Measurements from ENCODE around the gene HRAS. TPM values are rescaled to one million over a fixed set of nuclear protein-coding genes. Genes with fewer than 3 reads are reported as not detected.

Gene HRAS
- total RNA-seq, 1 donor from 2014 or later = 63.2 TPM

- peaks cover 46 to 79% (median 61%) of the 10 kb centered on the region in 3 donors for H3K27me3 ChIP-seq (ENCODE audit: control insufficient read depth in 3 of 3, insufficient read depth in 3 of 3, low read length in 3 of 3)
- H3K4me3 ChIP-seq (ENCODE audit: low read length in 3 of 3) = no peak overlapping the region
- H3K9me3 ChIP-seq (ENCODE audit: control insufficient read depth in 3 of 3, low read length in 3 of 3) = no peaks in the 10 kb centered on the region
- H3K27ac ChIP-seq (ENCODE audit: low read depth, low read length) = no peak overlapping the region
- peaks cover 0 to 7% (median 7%) of the 10 kb centered on the region in 3 donors for H3K4me1 ChIP-seq (ENCODE audit: control insufficient read depth in 3 of 3, insufficient read depth in 3 of 3, low read length in 3 of 3)
- no peaks in the 10 kb centered on the region for H3K36me3 ChIP-seq (ENCODE audit: control insufficient read depth in 3 of 3, insufficient read depth in 3 of 3, low read length in 3 of 3)
- no peak overlapping the region for H3K9ac ChIP-seq (ENCODE audit: low read depth in 1 of 3, low read length in 3 of 3)
Measured at GRCh38 chr11:553988-554340, 18.6 kb upstream of the HRAS start.

DNA sequence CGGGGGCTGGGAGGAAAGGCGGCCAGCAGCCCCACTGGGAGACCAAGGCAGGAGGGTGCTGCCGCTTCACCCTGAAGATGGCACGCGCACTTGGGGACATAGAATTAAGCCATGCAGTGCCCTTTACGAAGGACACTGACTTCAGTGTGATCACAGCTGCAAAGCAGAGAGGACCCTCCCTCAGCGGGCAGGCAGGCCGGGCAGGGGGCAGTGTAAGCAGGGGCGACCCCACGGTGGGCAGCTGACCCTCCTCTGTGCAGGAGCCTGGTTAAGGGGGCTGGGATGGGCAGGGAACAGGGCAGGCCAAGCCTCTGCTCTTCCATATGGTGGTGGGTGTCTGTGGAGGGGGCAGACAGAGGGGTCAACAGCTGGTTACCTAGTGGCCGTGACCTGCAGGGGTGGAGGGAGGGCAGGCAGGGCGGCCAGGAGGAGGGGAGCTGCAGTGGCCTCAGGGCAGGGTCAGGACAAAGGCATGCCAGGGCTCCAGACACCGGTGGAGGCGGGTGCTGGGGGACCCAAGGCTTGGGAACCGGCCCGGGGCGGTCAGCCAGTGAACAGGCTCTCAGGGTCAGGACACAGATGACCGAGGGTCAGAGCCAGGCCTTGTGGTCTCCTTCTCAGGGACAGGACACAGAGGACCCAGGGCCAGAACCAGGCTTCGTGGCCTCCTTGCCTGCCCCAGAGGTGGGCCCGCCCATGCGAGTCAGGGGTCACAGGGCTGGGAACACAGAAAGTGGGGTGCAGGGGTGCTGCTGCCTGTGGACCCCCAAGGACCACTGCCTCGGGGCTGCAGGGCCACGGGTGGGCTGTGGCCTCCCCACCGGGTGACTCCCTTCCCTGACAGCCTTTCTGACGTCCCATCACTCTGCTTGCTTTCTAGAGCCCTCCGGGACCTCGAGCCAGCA, 18.0 kb upstream of the HRAS start:
- Histone ChIP-seq H3K27ac (ENCODE audit: low read depth, low read length) (no peak overlapping the region), H3K27me3 (ENCODE audit: control insufficient read depth in 3 of 3, insufficient read depth in 3 of 3, low read length in 3 of 3) (peaks cover 46 to 74% (median 59%) of the 10 kb centered on the region in 3 donors), H3K9me3 (ENCODE audit: control insufficient read depth in 3 of 3, low read length in 3 of 3) (no peaks in the 10 kb centered on the region), H3K4me1 (ENCODE audit: control insufficient read depth in 3 of 3, insufficient read depth in 3 of 3, low read length in 3 of 3) (peaks cover 0 to 7% (median 7%) of the 10 kb centered on the region in 3 donors), H3K9ac (ENCODE audit: low read depth in 1 of 3, low read length in 3 of 3) (no peak overlapping the region), H3K36me3 (ENCODE audit: control insufficient read depth in 3 of 3, insufficient read depth in 3 of 3, low read length in 3 of 3) (no peaks in the 10 kb centered on the region), H3K4me3 (ENCODE audit: low read length in 3 of 3) (no peak overlapping the region)

DNA sequence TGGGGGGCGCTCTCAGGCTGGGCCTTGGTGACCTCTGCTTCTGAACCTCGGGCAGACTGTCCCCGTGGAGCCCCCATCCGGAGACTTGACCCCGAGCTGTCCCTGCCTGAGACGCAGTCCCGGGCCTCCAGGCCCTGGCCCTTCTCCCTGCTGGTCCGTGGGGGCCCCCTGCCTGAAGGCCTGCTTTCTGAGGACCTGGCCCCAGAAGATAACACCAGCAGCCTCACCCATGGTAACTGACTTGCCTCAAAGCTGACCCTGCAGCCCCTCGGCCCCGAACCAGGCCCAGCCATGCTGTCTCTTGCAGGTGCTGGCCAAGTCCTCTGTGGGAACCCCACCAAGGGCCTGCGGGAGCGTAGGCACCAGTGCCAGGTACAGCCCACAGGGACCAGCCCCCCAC, 16.2 kb upstream of the HRAS start:
- Histone ChIP-seq H3K9me3 (ENCODE audit: control insufficient read depth in 3 of 3, low read length in 3 of 3) (no peaks in the 10 kb centered on the region), H3K4me1 (ENCODE audit: control insufficient read depth in 3 of 3, insufficient read depth in 3 of 3, low read length in 3 of 3) (peaks cover 0 to 7% (median 7%) of the 10 kb centered on the region in 3 donors), H3K9ac (ENCODE audit: low read depth in 1 of 3, low read length in 3 of 3) (no peak overlapping the region), H3K36me3 (ENCODE audit: control insufficient read depth in 3 of 3, insufficient read depth in 3 of 3, low read length in 3 of 3) (no peaks in the 10 kb centered on the region), H3K4me3 (ENCODE audit: low read length in 3 of 3) (no peak overlapping the region), H3K27ac (ENCODE audit: low read depth, low read length) (no peak overlapping the region), H3K27me3 (ENCODE audit: control insufficient read depth in 3 of 3, insufficient read depth in 3 of 3, low read length in 3 of 3) (peaks cover 33 to 61% (median 43%) of the 10 kb centered on the region in 3 donors)

- H3K9me3 ChIP-seq (ENCODE audit: control insufficient read depth in 3 of 3, low read length in 3 of 3) = no peaks in the 10 kb centered on the region
Measured at GRCh38 chr11:551131-551530, 15.8 kb upstream of the HRAS start.

GRCh38 chr11:550746-551085, 15.3 kb upstream of the HRAS start:
- H3K36me3 ChIP-seq (ENCODE audit: control insufficient read depth in 3 of 3, insufficient read depth in 3 of 3, low read length in 3 of 3) = no peaks in the 10 kb centered on the region
- peaks cover 0 to 7% (median 7%) of the 10 kb centered on the region in 3 donors for H3K4me1 ChIP-seq (ENCODE audit: control insufficient read depth in 3 of 3, insufficient read depth in 3 of 3, low read length in 3 of 3)
- H3K27ac ChIP-seq (ENCODE audit: low read depth, low read length) = no peak overlapping the region
- H3K27me3 ChIP-seq (ENCODE audit: control insufficient read depth in 3 of 3, insufficient read depth in 3 of 3, low read length in 3 of 3) = peaks cover 27 to 52% (median 37%) of the 10 kb centered on the region in 3 donors
- no peak overlapping the region for H3K4me3 ChIP-seq (ENCODE audit: low read length in 3 of 3)
- no peak overlapping the region for H3K9ac ChIP-seq (ENCODE audit: low read depth in 1 of 3, low read length in 3 of 3)
- no peaks in the 10 kb centered on the region for H3K9me3 ChIP-seq (ENCODE audit: control insufficient read depth in 3 of 3, low read length in 3 of 3)

More at GRCh38 chr11:551131-551530, 15.8 kb upstream of the HRAS start:
- peaks cover 0 to 7% (median 7%) of the 10 kb centered on the region in 3 donors for H3K4me1 ChIP-seq (ENCODE audit: control insufficient read depth in 3 of 3, insufficient read depth in 3 of 3, low read length in 3 of 3)
- no peak overlapping the region for H3K4me3 ChIP-seq (ENCODE audit: low read length in 3 of 3)
- H3K9ac ChIP-seq (ENCODE audit: low read depth in 1 of 3, low read length in 3 of 3) = no peak overlapping the region
- H3K36me3 ChIP-seq (ENCODE audit: control insufficient read depth in 3 of 3, insufficient read depth in 3 of 3, low read length in 3 of 3) = no peaks in the 10 kb centered on the region
- no peak overlapping the region for H3K27ac ChIP-seq (ENCODE audit: low read depth, low read length)
- H3K27me3 ChIP-seq (ENCODE audit: control insufficient read depth in 3 of 3, insufficient read depth in 3 of 3, low read length in 3 of 3) = peaks cover 29 to 57% (median 38%) of the 10 kb centered on the region in 3 donors

GRCh38 chr11:550021-550745, 14.8 kb upstream of the HRAS start:
- H3K36me3 ChIP-seq (ENCODE audit: control insufficient read depth in 3 of 3, insufficient read depth in 3 of 3, low read length in 3 of 3) = no peaks in the 10 kb centered on the region
- H3K27ac ChIP-seq (ENCODE audit: low read depth, low read length) = no peak overlapping the region
- H3K9me3 ChIP-seq (ENCODE audit: control insufficient read depth in 3 of 3, low read length in 3 of 3) = no peaks in the 10 kb centered on the region
- H3K9ac ChIP-seq (ENCODE audit: low read depth in 1 of 3, low read length in 3 of 3) = no peak overlapping the region
- H3K4me1 ChIP-seq (ENCODE audit: control insufficient read depth in 3 of 3, insufficient read depth in 3 of 3, low read length in 3 of 3) = peaks cover 0 to 7% (median 5%) of the 10 kb centered on the region in 3 donors
- peaks cover 26 to 47% (median 37%) of the 10 kb centered on the region in 3 donors for H3K27me3 ChIP-seq (ENCODE audit: control insufficient read depth in 3 of 3, insufficient read depth in 3 of 3, low read length in 3 of 3)
- no peak overlapping the region for H3K4me3 ChIP-seq (ENCODE audit: low read length in 3 of 3)

- Histone ChIP-seq H3K9me3 (ENCODE audit: control insufficient read depth in 3 of 3, low read length in 3 of 3) (no peaks in the 10 kb centered on the region), H3K36me3 (ENCODE audit: control insufficient read depth in 3 of 3, insufficient read depth in 3 of 3, low read length in 3 of 3) (no peaks in the 10 kb centered on the region), H3K27me3 (ENCODE audit: control insufficient read depth in 3 of 3, insufficient read depth in 3 of 3, low read length in 3 of 3) (peaks cover 16 to 37% (median 28%) of the 10 kb centered on the region in 3 donors), H3K4me1 (ENCODE audit: control insufficient read depth in 3 of 3, insufficient read depth in 3 of 3, low read length in 3 of 3) (no peaks in the 10 kb centered on the region), H3K27ac (ENCODE audit: low read depth, low read length) (no peak overlapping the region), H3K4me3 (ENCODE audit: low read length in 3 of 3) (no peak overlapping the region), H3K9ac (ENCODE audit: low read depth in 1 of 3, low read length in 3 of 3) (no peak overlapping the region)
Measured at GRCh38 chr11:548700-549603, 13.6 kb upstream of the HRAS start.

GRCh38 chr11:545171-545570, 9.8 kb upstream of the HRAS start:
- Histone ChIP-seq H3K9me3 (ENCODE audit: control insufficient read depth in 3 of 3, low read length in 3 of 3) (no peaks in the 10 kb centered on the region), H3K36me3 (ENCODE audit: control insufficient read depth in 3 of 3, insufficient read depth in 3 of 3, low read length in 3 of 3) (no peaks in the 10 kb centered on the region), H3K27ac (ENCODE audit: low read depth, low read length) (no peak overlapping the region), H3K9ac (ENCODE audit: low read depth in 1 of 3, low read length in 3 of 3) (no peak overlapping the region), H3K4me3 (ENCODE audit: low read length in 3 of 3) (no peak overlapping the region), H3K4me1 (ENCODE audit: control insufficient read depth in 3 of 3, insufficient read depth in 3 of 3, low read length in 3 of 3) (no peaks in the 10 kb centered on the region), H3K27me3 (ENCODE audit: control insufficient read depth in 3 of 3, insufficient read depth in 3 of 3, low read length in 3 of 3) (peaks cover 0 to 8% (median 2%) of the 10 kb centered on the region in 3 donors)

DNA sequence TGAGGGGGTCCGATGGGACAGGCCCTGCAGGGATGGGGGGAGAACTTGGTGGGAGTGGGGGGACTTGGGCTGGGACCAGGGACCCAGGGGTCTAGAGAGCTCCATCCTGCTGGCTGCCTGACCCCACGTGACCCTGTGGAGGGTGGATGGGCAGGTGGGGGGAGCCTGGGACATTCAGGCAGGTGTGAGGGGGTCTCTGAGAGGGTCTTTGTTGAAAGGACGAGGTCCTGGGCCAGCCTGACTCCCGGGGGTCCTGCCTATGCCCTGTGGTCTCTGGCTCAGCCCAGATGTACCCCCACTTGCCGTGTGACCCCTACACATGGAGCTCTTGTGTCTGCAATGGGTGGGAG, 9.4 kb upstream of the HRAS start:
- H3K27ac ChIP-seq (ENCODE audit: low read depth, low read length) = no peak overlapping the region
- no peaks in the 10 kb centered on the region for H3K4me1 ChIP-seq (ENCODE audit: control insufficient read depth in 3 of 3, insufficient read depth in 3 of 3, low read length in 3 of 3)
- H3K27me3 ChIP-seq (ENCODE audit: control insufficient read depth in 3 of 3, insufficient read depth in 3 of 3, low read length in 3 of 3) = peaks cover 2 to 5% (median 3%) of the 10 kb centered on the region in 3 donors
- H3K36me3 ChIP-seq (ENCODE audit: control insufficient read depth in 3 of 3, insufficient read depth in 3 of 3, low read length in 3 of 3) = no peaks in the 10 kb centered on the region
- no peaks in the 10 kb centered on the region for H3K9me3 ChIP-seq (ENCODE audit: control insufficient read depth in 3 of 3, low read length in 3 of 3)
- no peak overlapping the region for H3K9ac ChIP-seq (ENCODE audit: low read depth in 1 of 3, low read length in 3 of 3)
- no peak overlapping the region for H3K4me3 ChIP-seq (ENCODE audit: low read length in 3 of 3)
